Mononuclear cell (primary cell): Measurements from ENCODE around the gene NTM. TPM values are rescaled to one million over a fixed set of nuclear protein-coding genes. Genes with fewer than 3 reads are reported as not detected.

ENCODE experiments used
- H3K27me3 ChIP-seq: 2 replicates; pipeline ENCODE4 v1.6.0; 2011; ENCODE audit warnings: low read length, control low read depth; ENCODE audit not compliant: insufficient read depth
- H3K4me1 ChIP-seq: 2 replicates; pipeline ENCODE4 v1.5.1; 2011; ENCODE audit warnings: mild to moderate bottlenecking, low read length, control low read depth; ENCODE audit not compliant: insufficient read depth
- H3K4me3 ChIP-seq: 2 replicates; pipeline ENCODE4 v1.5.1; 2011; ENCODE audit warnings: mild to moderate bottlenecking, low read length, moderate library complexity
- H3K9me3 ChIP-seq: 2 replicates; pipeline ENCODE4 v1.5.1; 2011; ENCODE audit warnings: low read depth, mild to moderate bottlenecking, control low read depth, low read length
- total RNA-seq: library from RNA; depleted of rRNA; stranded (reverse); fragments of >200 nt; gene quantifications from one replicate; pipeline ENCODE4 v1.2.3, GENCODE V29; 2012

The NTM gene
- total RNA-seq, 1 donor = not detected

- Histone ChIP-seq H3K4me3 (no peak overlapping the region), H3K9me3 (no peaks in the 10 kb centered on the region), H3K4me1 (no peaks in the 10 kb centered on the region), H3K27me3 (no peaks in the 10 kb centered on the region)
Observed at GRCh38 chr11:131868629-131869507, 498.5 kb downstream of the NTM start.

- no peaks in the 10 kb centered on the region for H3K4me1 ChIP-seq
- H3K9me3 ChIP-seq = no peaks in the 10 kb centered on the region
- no peak overlapping the region for H3K4me3 ChIP-seq
- no peaks in the 10 kb centered on the region for H3K27me3 ChIP-seq
Observed at GRCh38 chr11:131870305-131870704, 499.9 kb downstream of the NTM start.

GRCh38 chr11:131871006-131871405, 500.6 kb downstream of the NTM start:
- no peaks in the 10 kb centered on the region for H3K4me1 ChIP-seq
- H3K4me3 ChIP-seq = no peak overlapping the region
- H3K9me3 ChIP-seq = no peaks in the 10 kb centered on the region
- H3K27me3 ChIP-seq = no peaks in the 10 kb centered on the region

GRCh38 chr11:131874070-131874469, 503.7 kb downstream of the NTM start:
- no peak overlapping the region for H3K4me3 ChIP-seq
- H3K27me3 ChIP-seq = no peaks in the 10 kb centered on the region
- H3K4me1 ChIP-seq = no peaks in the 10 kb centered on the region
- H3K9me3 ChIP-seq = no peaks in the 10 kb centered on the region

- Histone ChIP-seq H3K4me3 (no peak overlapping the region), H3K4me1 (no peaks in the 10 kb centered on the region)
Observed at GRCh38 chr11:131875611-131876010, 505.2 kb downstream of the NTM start.

GRCh38 chr11:131877246-131877942, 507.0 kb downstream of the NTM start:
- Histone ChIP-seq H3K9me3 (no peaks in the 10 kb centered on the region), H3K27me3 (no peaks in the 10 kb centered on the region), H3K4me3 (no peak overlapping the region), H3K4me1 (no peaks in the 10 kb centered on the region)

More at GRCh38 chr11:131875611-131876010, 505.2 kb downstream of the NTM start:
- no peaks in the 10 kb centered on the region for H3K9me3 ChIP-seq
- no peaks in the 10 kb centered on the region for H3K27me3 ChIP-seq

GRCh38 chr11:131880316-131880715, 509.9 kb downstream of the NTM start:
- H3K9me3 ChIP-seq = no peaks in the 10 kb centered on the region
- H3K27me3 ChIP-seq = no peaks in the 10 kb centered on the region
- no peaks in the 10 kb centered on the region for H3K4me1 ChIP-seq
- no peak overlapping the region for H3K4me3 ChIP-seq

GRCh38 chr11:131880976-131881375, 510.6 kb downstream of the NTM start:
- Histone ChIP-seq H3K9me3 (no peaks in the 10 kb centered on the region), H3K27me3 (no peaks in the 10 kb centered on the region), H3K4me3 (no peak overlapping the region), H3K4me1 (no peaks in the 10 kb centered on the region)

GRCh38 chr11:131883332-131883731, 512.9 kb downstream of the NTM start:
- H3K4me1 ChIP-seq = no peaks in the 10 kb centered on the region
- H3K27me3 ChIP-seq = no peaks in the 10 kb centered on the region
- no peaks in the 10 kb centered on the region for H3K9me3 ChIP-seq
- H3K4me3 ChIP-seq = no peak overlapping the region

GRCh38 chr11:131884461-131885073, 514.2 kb downstream of the NTM start:
- Histone ChIP-seq H3K4me1 (no peaks in the 10 kb centered on the region), H3K27me3 (no peaks in the 10 kb centered on the region), H3K9me3 (no peaks in the 10 kb centered on the region), H3K4me3 (no peak overlapping the region)

- H3K4me3 ChIP-seq = no peak overlapping the region
- H3K27me3 ChIP-seq = no peaks in the 10 kb centered on the region
- no peaks in the 10 kb centered on the region for H3K4me1 ChIP-seq
- H3K9me3 ChIP-seq = no peaks in the 10 kb centered on the region
Observed at GRCh38 chr11:131885431-131885830, 515.0 kb downstream of the NTM start.

GRCh38 chr11:131886201-131886600, 515.8 kb downstream of the NTM start:
- H3K4me3 ChIP-seq = no peak overlapping the region
- no peaks in the 10 kb centered on the region for H3K27me3 ChIP-seq
- H3K9me3 ChIP-seq = no peaks in the 10 kb centered on the region
- no peaks in the 10 kb centered on the region for H3K4me1 ChIP-seq

GRCh38 chr11:131888230-131888855, 517.9 kb downstream of the NTM start:
- no peaks in the 10 kb centered on the region for H3K4me1 ChIP-seq
- no peaks in the 10 kb centered on the region for H3K27me3 ChIP-seq
- no peak overlapping the region for H3K4me3 ChIP-seq
- H3K9me3 ChIP-seq = no peaks in the 10 kb centered on the region

- no peaks in the 10 kb centered on the region for H3K9me3 ChIP-seq
- no peaks in the 10 kb centered on the region for H3K4me1 ChIP-seq
- H3K4me3 ChIP-seq = no peak overlapping the region
- H3K27me3 ChIP-seq = no peaks in the 10 kb centered on the region
Observed at GRCh38 chr11:131889146-131889577, 518.7 kb downstream of the NTM start.
